ENCODE data around the gene SPG21.

DNA sequence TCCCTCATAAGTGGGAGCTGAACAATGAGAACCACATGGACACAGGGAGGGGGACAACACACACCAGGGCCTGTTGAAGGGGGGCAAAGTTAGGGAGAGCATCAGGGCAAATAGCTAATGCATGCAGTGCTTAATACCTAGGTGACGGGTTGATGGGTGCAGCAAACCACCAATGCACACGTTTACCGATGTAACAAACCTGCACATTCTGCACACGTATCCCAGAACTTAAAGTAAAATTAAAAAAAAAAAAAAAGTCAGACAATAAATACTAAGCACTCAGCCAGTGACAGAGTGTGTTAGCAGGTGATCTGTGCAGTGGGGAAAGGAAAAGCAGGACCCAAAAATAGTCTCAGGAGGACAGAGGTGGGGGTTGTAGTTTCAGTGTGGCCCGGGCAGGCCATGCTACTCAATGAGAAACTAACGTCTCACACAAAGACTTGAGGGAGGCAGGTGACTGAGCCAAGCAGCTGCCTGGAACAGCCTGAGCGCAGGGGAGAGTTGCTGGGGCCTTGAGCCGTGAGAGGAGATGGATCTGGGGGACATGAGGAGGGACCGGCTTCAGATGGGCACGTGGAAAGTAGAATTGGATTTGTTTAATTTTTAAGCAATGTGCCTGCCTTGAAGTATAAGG is 59.6 kb downstream of the SPG21 start:
- TF ChIP-seq, protein P1, sequence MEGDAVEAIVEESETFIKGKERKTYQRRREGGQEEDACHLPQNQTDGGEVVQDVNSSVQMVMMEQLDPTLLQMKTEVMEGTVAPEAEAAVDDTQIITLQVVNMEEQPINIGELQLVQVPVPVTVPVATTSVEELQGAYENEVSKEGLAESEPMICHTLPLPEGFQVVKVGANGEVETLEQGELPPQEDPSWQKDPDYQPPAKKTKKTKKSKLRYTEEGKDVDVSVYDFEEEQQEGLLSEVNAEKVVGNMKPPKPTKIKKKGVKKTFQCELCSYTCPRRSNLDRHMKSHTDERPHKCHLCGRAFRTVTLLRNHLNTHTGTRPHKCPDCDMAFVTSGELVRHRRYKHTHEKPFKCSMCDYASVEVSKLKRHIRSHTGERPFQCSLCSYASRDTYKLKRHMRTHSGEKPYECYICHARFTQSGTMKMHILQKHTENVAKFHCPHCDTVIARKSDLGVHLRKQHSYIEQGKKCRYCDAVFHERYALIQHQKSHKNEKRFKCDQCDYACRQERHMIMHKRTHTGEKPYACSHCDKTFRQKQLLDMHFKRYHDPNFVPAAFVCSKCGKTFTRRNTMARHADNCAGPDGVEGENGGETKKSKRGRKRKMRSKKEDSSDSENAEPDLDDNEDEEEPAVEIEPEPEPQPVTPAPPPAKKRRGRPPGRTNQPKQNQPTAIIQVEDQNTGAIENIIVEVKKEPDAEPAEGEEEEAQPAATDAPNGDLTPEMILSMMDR (IDR thresholded peaks at IDR 0.05): no peak
- TF ChIP-seq POLR2A (IDR thresholded peaks at IDR 0.05) (no peak), EP300 (IDR thresholded peaks at IDR 0.05) (no peak)

All from sigmoid colon (tissue), 4 donors.